Activated CD8-positive, alpha-beta memory T cell treated with anti-CD3 and anti-CD28 coated beads for 48 hours (primary cell): ENCODE results near the gene CMTM4.
"Not testable (repeated sequence)": the region's sequence is repeated elsewhere in the genome, so short reads cannot be mapped to it uniquely, and the experiment has no call there.

ENCODE experiments used
- DNase-seq, 3 experiments: peaks; one replicate each; pipeline ENCODE4 v3.0.0-alpha.2; 2020; ENCODE audit warnings: low read depth in 2 of 3, low spot score in 2 of 3

CMTM4 gene

GRCh38 chr16:66705790-66706505 is 9.4 kb upstream of the CMTM4 start:
- no peak for DNase-seq

- DNase-seq, result no peak
Observed at GRCh38 chr16:66703406-66704215, 7.1 kb upstream of the CMTM4 start.

GRCh38 chr16:66701516-66701915 is 5.0 kb upstream of the CMTM4 start:
- no peak for DNase-seq

GRCh38 chr16:66701026-66701425 is 4.5 kb upstream of the CMTM4 start:
- DNase-seq, result no peak

- no peak for DNase-seq
Observed at GRCh38 chr16:66699898-66700297, 3.4 kb upstream of the CMTM4 start.

- no peak for DNase-seq
Observed at GRCh38 chr16:66698046-66698445, 1.5 kb upstream of the CMTM4 start.

- DNase-seq, result peak in 1 of 3 experiments; percentile 10
Observed at GRCh38 chr16:66695935-66696668, 441 bp downstream of the CMTM4 start.

- no peak for DNase-seq
Observed at GRCh38 chr16:66695471-66695934, 1.0 kb downstream of the CMTM4 start.

- no peak for DNase-seq
Observed at GRCh38 chr16:66693149-66693548, 3.4 kb downstream of the CMTM4 start.

GRCh38 chr16:66692341-66692740 is 4.2 kb downstream of the CMTM4 start:
- DNase-seq, result no peak

GRCh38 chr16:66691234-66691633 is 5.3 kb downstream of the CMTM4 start:
- no peak for DNase-seq

GRCh38 chr16:66690106-66690847 is 6.3 kb downstream of the CMTM4 start:
- DNase-seq, result no peak

- DNase-seq, result no peak
Observed at GRCh38 chr16:66689282-66689681, 7.3 kb downstream of the CMTM4 start.

- no peak for DNase-seq
Observed at GRCh38 chr16:66687906-66688625, 8.5 kb downstream of the CMTM4 start.

- not testable (repeated sequence) for DNase-seq
Observed at GRCh38 chr16:66685501-66686115, 10.9 kb downstream of the CMTM4 start.

GRCh38 chr16:66682271-66682670 is 14.3 kb downstream of the CMTM4 start:
- no peak for DNase-seq

GRCh38 chr16:66681676-66682075 is 14.9 kb downstream of the CMTM4 start:
- no peak for DNase-seq

- no peak for DNase-seq
Observed at GRCh38 chr16:66678337-66678736, 18.2 kb downstream of the CMTM4 start.

- no peak for DNase-seq
Observed at GRCh38 chr16:66677836-66678235, 18.7 kb downstream of the CMTM4 start.

- no peak for DNase-seq
Observed at GRCh38 chr16:66677179-66677578, 19.4 kb downstream of the CMTM4 start.
